ENCODE measurements around the gene ATP11A.

ATP11A gene

DNA sequence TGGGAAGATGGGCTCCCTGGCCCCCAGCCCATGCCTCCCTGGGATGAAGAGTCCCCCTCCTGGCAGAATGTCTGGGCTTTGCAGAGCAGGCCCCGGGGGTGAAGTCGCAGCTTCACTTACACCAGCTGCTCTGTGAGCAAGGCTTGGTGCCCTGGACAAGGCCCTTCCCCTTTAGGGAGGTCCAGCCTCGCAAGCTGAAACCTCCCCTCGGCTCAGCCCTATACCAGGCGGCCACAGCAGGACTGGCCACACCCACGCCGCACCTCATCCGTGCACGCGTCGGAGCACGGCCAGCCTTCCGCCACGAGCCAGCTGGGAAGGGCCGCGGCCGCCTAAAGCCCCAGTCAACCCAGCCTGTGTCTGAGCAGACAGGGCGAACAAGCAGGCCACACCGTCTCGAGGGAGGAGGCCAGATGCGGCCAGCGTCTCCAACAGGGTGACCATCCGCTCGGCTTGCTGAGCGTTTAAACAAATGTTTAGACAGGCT lies 196.0 kb downstream of the ATP11A start:
- no peak overlapping the region for H3K4me3 ChIP-seq
- H3K27ac ChIP-seq = no peak overlapping the region
- no peaks in the 10 kb centered on the region for H3K9me3 ChIP-seq (ENCODE audit: low read depth, low read length)
- no peak overlapping the region for H3K9ac ChIP-seq (ENCODE audit: insufficient read length)
- no peaks in the 10 kb centered on the region for H3K36me3 ChIP-seq (ENCODE audit: insufficient read depth, low read length)
- no peak for DNase-seq (ENCODE audit: low read depth, low spot score)
- TF ChIP-seq FOXP2 (optimal IDR thresholded peaks at IDR 0.05; ENCODE audit: control extremely low read depth, extremely low read length, insufficient read depth) = no peak
- no peak for TF ChIP-seq POLR2AphosphoS5 (IDR thresholded peaks at IDR 0.05; ENCODE audit: borderline replicate concordance, low read depth, low read length)

DNA sequence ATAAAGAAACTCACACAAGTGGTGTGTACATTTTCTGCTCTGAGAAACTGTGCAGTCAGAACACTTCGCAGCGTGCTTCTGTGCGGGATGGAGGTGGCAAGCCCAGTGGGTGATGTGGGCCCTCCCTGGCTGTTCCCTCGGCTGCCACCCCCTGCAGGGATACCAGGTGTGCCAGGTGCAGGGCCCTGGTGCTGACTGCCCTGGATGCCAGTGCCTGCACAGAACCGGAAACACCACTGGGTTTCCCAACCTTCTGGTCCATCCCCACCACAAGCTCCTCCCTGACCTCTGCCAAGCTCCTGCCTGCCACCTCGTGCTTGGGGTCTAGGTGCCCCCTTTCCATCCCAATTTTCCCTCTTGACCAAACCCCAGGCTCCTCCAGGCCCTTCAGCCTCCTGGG lies 197.3 kb downstream of the ATP11A start:
- TF ChIP-seq POLR2AphosphoS5 (IDR thresholded peaks at IDR 0.05; ENCODE audit: borderline replicate concordance, low read depth, low read length) (no peak), FOXP2 (optimal IDR thresholded peaks at IDR 0.05; ENCODE audit: control extremely low read depth, extremely low read length, insufficient read depth) (no peak), EZH2 (IDR thresholded peaks at IDR 0.05) (no peak)
- Histone ChIP-seq H3K27ac (no peak overlapping the region), H3K4me3 (no peak overlapping the region), H3K36me3 (ENCODE audit: insufficient read depth, low read length) (no peaks in the 10 kb centered on the region), H3K9ac (ENCODE audit: insufficient read length) (no peak overlapping the region), H3K9me3 (ENCODE audit: low read depth, low read length) (no peaks in the 10 kb centered on the region)
- DNase-seq (ENCODE audit: low read depth, low spot score) = no peak

DNA sequence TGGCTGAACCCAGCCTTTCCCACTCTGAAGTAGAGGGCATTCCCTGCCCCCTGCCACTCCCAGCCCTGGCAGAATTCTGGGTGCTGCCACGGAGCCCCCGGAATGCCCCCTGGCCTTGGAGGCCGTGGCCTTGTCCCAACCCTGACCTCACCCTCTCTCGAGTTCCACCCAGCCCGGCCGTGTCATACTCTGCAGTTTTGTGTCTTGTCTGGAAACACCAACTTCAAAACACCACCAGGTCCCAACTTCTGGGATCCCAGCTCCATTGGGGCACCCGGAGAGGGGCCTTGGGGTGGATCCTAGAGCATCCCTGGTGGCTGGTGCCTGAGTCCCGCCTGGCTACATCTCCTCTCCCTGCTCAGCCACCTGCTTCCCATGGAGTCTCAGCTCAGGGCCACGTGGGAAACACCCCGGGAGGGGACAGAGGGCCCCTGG lies 197.7 kb downstream of the ATP11A start:
- DNase-seq (ENCODE audit: low read depth, low spot score) = no peak
- no peaks in the 10 kb centered on the region for H3K9me3 ChIP-seq (ENCODE audit: low read depth, low read length)
- no peak overlapping the region for H3K4me3 ChIP-seq
- no peak overlapping the region for H3K9ac ChIP-seq (ENCODE audit: insufficient read length)
- no peak overlapping the region for H3K27ac ChIP-seq
- no peaks in the 10 kb centered on the region for H3K36me3 ChIP-seq (ENCODE audit: insufficient read depth, low read length)
- TF ChIP-seq POLR2AphosphoS5 (IDR thresholded peaks at IDR 0.05; ENCODE audit: borderline replicate concordance, low read depth, low read length) (no peak), FOXP2 (optimal IDR thresholded peaks at IDR 0.05; ENCODE audit: control extremely low read depth, extremely low read length, insufficient read depth) (no peak), EZH2 (IDR thresholded peaks at IDR 0.05) (no peak)

DNA sequence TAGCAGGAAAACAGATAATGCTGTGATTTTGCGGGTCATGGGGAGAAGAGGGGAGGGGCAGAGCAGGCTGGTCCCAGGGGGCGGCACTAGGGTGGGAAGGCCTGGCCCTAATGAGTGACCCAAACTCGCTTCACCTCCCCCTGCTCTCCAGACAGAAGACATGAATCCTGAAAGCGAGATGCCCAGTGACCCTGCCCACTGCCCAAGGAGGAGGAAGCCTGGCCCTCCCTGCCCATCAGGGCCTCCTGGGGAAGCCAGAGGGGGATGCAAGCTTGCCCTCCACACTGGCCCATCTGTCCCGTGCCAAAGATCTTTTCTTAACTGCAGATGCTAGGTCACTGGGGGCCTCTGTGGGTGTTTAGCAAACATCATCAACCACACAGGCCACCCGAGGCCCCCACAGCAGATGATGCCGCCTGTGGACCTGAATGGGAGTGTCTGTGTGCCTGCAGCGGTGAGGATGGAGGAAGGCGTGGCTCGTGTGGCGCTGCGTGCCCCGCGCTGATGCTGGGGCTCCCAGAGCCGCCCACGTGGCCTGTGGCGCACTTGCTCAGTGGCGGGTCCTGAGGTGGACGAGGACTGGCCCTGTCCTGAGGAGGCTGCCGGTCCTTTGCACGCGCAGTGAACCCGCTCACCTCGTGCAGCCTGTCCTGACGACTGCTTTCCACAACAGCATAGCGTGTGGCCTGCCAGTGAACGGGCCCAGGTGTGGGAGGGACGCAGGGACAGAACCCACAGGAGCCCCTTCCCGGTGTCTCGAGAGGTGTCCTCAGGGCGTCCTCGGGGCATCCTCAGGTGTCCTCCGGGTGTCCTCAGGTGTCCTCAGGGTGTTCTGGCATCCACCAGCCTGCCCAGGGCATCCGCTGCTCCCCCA lies 198.6 kb downstream of the ATP11A start:
- H3K9me3 ChIP-seq (ENCODE audit: low read depth, low read length) = no peaks in the 10 kb centered on the region
- TF ChIP-seq EZH2 (IDR thresholded peaks at IDR 0.05) (no peak), FOXP2 (optimal IDR thresholded peaks at IDR 0.05; ENCODE audit: control extremely low read depth, extremely low read length, insufficient read depth) (no peak), POLR2AphosphoS5 (IDR thresholded peaks at IDR 0.05; ENCODE audit: borderline replicate concordance, low read depth, low read length) (no peak)
- no peak overlapping the region for H3K27ac ChIP-seq
- DNase-seq (ENCODE audit: low read depth, low spot score) = no peak
- no peak overlapping the region for H3K4me3 ChIP-seq
- H3K36me3 ChIP-seq (ENCODE audit: insufficient read depth, low read length) = no peaks in the 10 kb centered on the region
- no peak overlapping the region for H3K9ac ChIP-seq (ENCODE audit: insufficient read length)

DNA sequence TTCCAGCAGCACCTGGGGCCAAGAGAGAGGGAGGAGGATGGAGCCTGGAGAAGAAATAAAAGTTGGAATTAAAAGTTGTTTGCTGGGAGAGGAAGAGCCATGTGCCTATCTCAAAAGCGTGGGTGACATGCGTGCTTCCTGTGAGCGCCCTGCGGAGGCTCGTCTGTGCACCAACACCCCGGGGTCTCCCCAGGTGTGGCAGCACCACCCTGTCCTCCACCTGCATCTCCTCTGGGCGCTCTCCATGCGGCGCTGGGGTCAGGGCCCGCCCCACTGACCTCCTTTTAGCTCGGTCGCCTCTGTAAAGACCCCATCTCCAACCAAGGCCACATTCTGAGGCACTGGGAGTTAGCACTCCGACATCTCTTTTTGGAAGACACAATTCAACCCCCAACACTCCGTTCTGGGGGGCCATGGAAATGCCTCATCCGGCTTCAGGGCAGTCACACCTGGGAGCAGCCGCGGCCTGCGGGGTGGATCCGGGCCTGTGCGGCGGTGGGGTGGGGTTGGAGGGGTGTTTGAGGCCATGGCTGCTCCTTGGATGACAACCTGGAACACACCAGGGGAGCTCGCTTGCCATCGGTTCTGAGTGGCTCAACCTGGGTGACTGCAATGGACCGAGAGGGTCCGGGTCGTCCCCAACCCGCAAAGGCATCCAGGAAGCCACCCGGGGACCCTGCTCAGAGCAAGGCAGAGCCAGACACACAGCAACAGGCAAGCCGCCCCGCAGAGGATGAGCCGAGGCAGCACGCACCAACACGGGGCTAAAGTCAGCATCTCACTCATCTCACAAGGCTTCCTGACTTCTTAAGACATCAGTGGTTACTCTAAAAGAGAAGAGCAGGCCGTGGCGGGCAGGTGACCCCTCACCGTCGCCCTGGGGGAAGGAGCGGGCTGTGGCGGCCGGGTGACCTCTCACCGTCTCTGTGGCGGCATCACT lies 199.8 kb downstream of the ATP11A start:
- no peak for DNase-seq (ENCODE audit: low read depth, low spot score)
- Histone ChIP-seq H3K4me3 (no peak overlapping the region), H3K9ac (ENCODE audit: insufficient read length) (no peak overlapping the region), H3K36me3 (ENCODE audit: insufficient read depth, low read length) (no peaks in the 10 kb centered on the region), H3K9me3 (ENCODE audit: low read depth, low read length) (no peaks in the 10 kb centered on the region), H3K27ac (no peak overlapping the region)
- TF ChIP-seq FOXP2 (optimal IDR thresholded peaks at IDR 0.05; ENCODE audit: control extremely low read depth, extremely low read length, insufficient read depth) = no peak
- TF ChIP-seq POLR2AphosphoS5 (IDR thresholded peaks at IDR 0.05; ENCODE audit: borderline replicate concordance, low read depth, low read length) = no peak
- no peak for TF ChIP-seq EZH2 (IDR thresholded peaks at IDR 0.05)

DNA sequence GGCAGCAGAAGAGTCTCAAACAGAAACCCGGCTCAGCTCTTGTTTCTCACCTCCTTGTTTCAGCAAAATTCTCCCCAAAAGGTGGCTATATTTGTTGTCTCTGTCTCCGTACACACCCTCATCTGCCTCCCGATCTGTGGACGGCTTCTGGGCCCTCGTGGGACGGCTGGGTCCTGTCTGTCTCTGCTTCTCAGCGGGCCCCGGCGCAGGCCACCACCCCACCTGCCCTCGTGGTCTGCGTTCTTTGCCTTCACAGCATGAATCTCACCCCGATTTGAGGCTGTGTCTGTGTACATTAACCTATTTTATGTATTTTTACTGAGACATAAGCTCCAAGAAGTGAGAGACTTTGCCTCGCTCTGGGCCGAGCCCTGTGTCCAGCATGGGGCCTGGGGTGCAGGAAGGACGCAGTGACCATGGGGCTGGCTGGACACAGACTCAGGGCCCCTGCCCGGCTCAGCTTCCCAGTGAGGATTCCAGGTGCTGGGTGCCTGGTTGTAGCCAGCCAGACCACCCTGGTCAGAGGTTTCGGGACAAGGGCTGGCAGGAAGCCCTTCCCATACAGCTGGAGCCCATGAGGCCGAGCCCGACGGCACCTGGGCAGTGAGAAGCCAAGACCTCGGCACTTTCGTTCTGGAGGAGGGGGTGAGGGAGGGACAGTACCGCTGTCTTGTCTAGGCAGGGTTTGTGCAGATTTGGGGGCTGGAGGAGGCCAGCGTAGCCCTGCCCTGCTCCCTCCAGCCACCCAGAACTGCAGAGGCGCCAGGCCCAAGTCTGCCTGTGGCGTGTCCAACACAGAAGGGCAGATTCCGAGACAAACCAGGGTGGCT lies 200.7 kb downstream of the ATP11A start:
- Histone ChIP-seq H3K27ac (no peak overlapping the region), H3K36me3 (ENCODE audit: insufficient read depth, low read length) (no peaks in the 10 kb centered on the region), H3K9ac (ENCODE audit: insufficient read length) (no peak overlapping the region), H3K4me3 (no peak overlapping the region), H3K9me3 (ENCODE audit: low read depth, low read length) (no peaks in the 10 kb centered on the region)
- no peak for DNase-seq (ENCODE audit: low read depth, low spot score)
- TF ChIP-seq FOXP2 (optimal IDR thresholded peaks at IDR 0.05; ENCODE audit: control extremely low read depth, extremely low read length, insufficient read depth) = no peak
- no peak for TF ChIP-seq EZH2 (IDR thresholded peaks at IDR 0.05)
- no peak for TF ChIP-seq POLR2AphosphoS5 (IDR thresholded peaks at IDR 0.05; ENCODE audit: borderline replicate concordance, low read depth, low read length)

DNA sequence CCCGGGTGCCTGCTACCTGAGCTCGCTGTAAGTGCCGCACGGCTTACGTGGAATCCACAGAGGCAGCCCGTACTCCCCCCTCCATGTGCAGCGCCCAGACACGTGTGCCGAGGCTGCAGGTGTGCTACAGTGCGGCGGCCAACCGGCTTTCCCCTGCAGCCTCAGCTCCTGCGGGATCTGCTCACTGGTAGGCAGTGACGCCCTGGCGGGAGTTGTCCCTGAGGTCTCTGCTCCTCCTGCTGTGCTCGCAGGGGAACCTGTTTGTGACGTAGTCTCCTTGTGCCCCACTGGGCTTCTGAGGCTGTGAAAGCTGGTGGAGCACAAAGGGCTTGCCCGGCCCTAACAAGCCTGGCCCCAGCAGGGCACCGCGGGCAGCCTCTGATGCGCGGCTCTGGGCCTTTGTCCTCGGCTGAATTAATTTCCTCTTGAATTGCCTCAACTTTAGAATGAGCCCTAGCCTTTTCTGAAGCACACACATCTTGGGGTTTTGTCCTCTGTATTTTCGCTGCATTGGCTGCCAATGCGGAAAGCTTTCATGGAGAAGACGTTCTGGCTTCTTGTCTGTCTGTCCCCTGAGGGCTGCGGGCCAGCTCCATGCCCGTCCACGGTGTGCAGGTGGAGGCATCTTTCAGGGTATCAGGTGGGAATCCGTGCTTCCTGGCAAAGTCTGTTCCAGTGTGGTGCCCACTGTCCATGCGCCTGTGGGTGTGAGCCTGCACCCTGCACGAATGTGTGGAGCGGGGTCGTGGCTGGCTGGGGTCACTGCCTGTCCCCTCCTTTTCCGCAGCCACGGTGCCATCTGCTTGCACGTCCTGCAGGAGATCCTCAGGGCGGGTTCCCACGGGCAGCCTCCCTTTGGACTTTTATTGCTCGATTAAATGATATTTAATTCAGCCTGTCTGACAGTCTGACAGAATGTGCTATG lies 201.9 kb downstream of the ATP11A start:
- no peak for DNase-seq (ENCODE audit: low read depth, low spot score)
- TF ChIP-seq FOXP2 (optimal IDR thresholded peaks at IDR 0.05; ENCODE audit: control extremely low read depth, extremely low read length, insufficient read depth) = no peak
- no peak for TF ChIP-seq EZH2 (IDR thresholded peaks at IDR 0.05)
- no peak for TF ChIP-seq POLR2AphosphoS5 (IDR thresholded peaks at IDR 0.05; ENCODE audit: borderline replicate concordance, low read depth, low read length)
- H3K4me3 ChIP-seq = no peak overlapping the region
- H3K36me3 ChIP-seq (ENCODE audit: insufficient read depth, low read length) = no peaks in the 10 kb centered on the region
- H3K9ac ChIP-seq (ENCODE audit: insufficient read length) = no peak overlapping the region
- no peaks in the 10 kb centered on the region for H3K9me3 ChIP-seq (ENCODE audit: low read depth, low read length)
- no peak overlapping the region for H3K27ac ChIP-seq
